K562 (cell line): Measurements from ENCODE around the gene PLCL1. TPM values are rescaled to one million over a fixed set of nuclear protein-coding genes. Genes with fewer than 3 reads are reported as not detected.

Source experiments
- PTBP1 ChIP-seq: fragments of 200-400 bp; formaldehyde crosslinking; IDR thresholded peaks from 2 replicates; pipeline ENCODE4 v1.6.1; 2017; ENCODE audit warnings: low read depth, low read length
- SNIP1 ChIP-seq: fragments of 450-650 bp; IDR thresholded peaks from 2 replicates; pipeline ENCODE4 v1.7.1; 2017; ENCODE audit warnings: low read depth, mild to moderate bottlenecking
- SRF ChIP-seq, 2 experiments: fragments of 250-450, 450-650 bp in 1 of 2; sonication (Bioruptor Pico) in 1 of 2; sonication (generic) in 1 of 2; formaldehyde crosslinking; IDR thresholded peaks; 2 replicates each; pipeline versions ENCODE4 v1.5.0 to v1.5.1; 2020 to 2022; ENCODE audit warnings: mild to moderate bottlenecking in 1 of 2, missing genetic modification reagents in 1 of 2
- polyA plus RNA-seq, 8 experiments: library from polyadenylated mRNA; depleted of rRNA in 4 of 8; stranded (reverse) in 5 of 8; unstranded in 3 of 8; fragments of >200 nt; fragmentation: Nextera tagmentation in 2 of 8; fragmentation: Illumina TruSeq in 1 of 8; extraction: Ambion mirVana in 2 of 8; extraction: Trizol in 1 of 8; gene quantifications; 2 replicates each; pipeline versions ENCODE4 v1.2.1 to v1.2.3, GENCODE V29; 2011 to 2014; ENCODE audit warnings: inconsistent platforms in 1 of 8, missing spikeins in 1 of 8
- total RNA-seq, 7 experiments: library from RNA; depleted of rRNA in 6 of 7; stranded (reverse); fragments of >200 nt in 6 of 7; fragmentation: Illumina TruSeq in 2 of 7; extraction: Trizol in 2 of 7; gene quantifications; 2 replicates each; pipeline versions ENCODE4 v1.2.1 to v1.2.3, GENCODE V29; 2011 to 2021; ENCODE audit warnings: low replicate concordance in 1 of 7
- TF ChIP-seq, protein P1 (sequence below): sonication (generic); formaldehyde crosslinking; IDR thresholded peaks from 2 replicates; pipeline ENCODE4 v1.8.0; 2023; ENCODE audit warnings: mild to moderate bottlenecking, missing genetic modification reagents
- TF ChIP-seq, protein P2 (sequence below): fragments of 200-600 bp; sonication (generic); IDR thresholded peaks from one replicate; pipeline ENCODE4 v1.6.1; 2012; ENCODE audit warnings: mild to moderate bottlenecking, low read depth, low read length, inconsistent platforms
- TF ChIP-seq, protein P3 (sequence below): sonication (generic); formaldehyde crosslinking; IDR thresholded peaks from 2 replicates; pipeline ENCODE4 v1.8.0; 2023; ENCODE audit warnings: missing genetic modification reagents, mild to moderate bottlenecking, borderline replicate concordance
- TF ChIP-seq, protein P4 (sequence below): fragments of 450-650 bp; IDR thresholded peaks from 2 replicates; pipeline ENCODE4 v1.7.0; 2016; ENCODE audit warnings: borderline replicate concordance

The PLCL1 gene
- total and polyA plus RNA-seq, 9 of the 15 experiments (the other 6 are each of a cell fraction or from before 2014, with no cell fraction given): 2.0 to 17.7 (median 8.6) TPM

DNA sequence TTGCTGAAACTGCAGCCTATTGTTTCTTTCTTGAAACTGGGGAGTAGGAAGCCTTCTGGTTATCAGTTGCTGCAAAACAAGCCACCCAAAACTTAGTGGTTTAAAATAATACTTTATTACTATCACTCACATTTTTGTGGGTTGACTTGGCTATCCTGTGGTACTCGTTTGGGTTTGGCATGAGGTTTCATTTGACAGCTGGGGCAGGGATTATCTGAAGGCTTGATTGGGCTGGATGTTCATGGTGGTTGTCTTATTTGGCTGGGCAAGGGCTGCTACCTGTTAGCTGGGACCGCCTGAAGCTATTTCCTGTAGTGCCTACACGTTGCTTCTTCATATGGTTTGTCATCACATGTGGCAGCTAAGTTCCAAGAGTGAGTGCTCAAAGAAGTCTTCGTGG, 122.3 kb downstream of the PLCL1 start (continued):
- TF ChIP-seq, protein P1, sequence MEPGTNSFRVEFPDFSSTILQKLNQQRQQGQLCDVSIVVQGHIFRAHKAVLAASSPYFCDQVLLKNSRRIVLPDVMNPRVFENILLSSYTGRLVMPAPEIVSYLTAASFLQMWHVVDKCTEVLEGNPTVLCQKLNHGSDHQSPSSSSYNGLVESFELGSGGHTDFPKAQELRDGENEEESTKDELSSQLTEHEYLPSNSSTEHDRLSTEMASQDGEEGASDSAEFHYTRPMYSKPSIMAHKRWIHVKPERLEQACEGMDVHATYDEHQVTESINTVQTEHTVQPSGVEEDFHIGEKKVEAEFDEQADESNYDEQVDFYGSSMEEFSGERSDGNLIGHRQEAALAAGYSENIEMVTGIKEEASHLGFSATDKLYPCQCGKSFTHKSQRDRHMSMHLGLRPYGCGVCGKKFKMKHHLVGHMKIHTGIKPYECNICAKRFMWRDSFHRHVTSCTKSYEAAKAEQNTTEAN (CRISPR knock-in tag): no peak
- TF ChIP-seq, protein P2, sequence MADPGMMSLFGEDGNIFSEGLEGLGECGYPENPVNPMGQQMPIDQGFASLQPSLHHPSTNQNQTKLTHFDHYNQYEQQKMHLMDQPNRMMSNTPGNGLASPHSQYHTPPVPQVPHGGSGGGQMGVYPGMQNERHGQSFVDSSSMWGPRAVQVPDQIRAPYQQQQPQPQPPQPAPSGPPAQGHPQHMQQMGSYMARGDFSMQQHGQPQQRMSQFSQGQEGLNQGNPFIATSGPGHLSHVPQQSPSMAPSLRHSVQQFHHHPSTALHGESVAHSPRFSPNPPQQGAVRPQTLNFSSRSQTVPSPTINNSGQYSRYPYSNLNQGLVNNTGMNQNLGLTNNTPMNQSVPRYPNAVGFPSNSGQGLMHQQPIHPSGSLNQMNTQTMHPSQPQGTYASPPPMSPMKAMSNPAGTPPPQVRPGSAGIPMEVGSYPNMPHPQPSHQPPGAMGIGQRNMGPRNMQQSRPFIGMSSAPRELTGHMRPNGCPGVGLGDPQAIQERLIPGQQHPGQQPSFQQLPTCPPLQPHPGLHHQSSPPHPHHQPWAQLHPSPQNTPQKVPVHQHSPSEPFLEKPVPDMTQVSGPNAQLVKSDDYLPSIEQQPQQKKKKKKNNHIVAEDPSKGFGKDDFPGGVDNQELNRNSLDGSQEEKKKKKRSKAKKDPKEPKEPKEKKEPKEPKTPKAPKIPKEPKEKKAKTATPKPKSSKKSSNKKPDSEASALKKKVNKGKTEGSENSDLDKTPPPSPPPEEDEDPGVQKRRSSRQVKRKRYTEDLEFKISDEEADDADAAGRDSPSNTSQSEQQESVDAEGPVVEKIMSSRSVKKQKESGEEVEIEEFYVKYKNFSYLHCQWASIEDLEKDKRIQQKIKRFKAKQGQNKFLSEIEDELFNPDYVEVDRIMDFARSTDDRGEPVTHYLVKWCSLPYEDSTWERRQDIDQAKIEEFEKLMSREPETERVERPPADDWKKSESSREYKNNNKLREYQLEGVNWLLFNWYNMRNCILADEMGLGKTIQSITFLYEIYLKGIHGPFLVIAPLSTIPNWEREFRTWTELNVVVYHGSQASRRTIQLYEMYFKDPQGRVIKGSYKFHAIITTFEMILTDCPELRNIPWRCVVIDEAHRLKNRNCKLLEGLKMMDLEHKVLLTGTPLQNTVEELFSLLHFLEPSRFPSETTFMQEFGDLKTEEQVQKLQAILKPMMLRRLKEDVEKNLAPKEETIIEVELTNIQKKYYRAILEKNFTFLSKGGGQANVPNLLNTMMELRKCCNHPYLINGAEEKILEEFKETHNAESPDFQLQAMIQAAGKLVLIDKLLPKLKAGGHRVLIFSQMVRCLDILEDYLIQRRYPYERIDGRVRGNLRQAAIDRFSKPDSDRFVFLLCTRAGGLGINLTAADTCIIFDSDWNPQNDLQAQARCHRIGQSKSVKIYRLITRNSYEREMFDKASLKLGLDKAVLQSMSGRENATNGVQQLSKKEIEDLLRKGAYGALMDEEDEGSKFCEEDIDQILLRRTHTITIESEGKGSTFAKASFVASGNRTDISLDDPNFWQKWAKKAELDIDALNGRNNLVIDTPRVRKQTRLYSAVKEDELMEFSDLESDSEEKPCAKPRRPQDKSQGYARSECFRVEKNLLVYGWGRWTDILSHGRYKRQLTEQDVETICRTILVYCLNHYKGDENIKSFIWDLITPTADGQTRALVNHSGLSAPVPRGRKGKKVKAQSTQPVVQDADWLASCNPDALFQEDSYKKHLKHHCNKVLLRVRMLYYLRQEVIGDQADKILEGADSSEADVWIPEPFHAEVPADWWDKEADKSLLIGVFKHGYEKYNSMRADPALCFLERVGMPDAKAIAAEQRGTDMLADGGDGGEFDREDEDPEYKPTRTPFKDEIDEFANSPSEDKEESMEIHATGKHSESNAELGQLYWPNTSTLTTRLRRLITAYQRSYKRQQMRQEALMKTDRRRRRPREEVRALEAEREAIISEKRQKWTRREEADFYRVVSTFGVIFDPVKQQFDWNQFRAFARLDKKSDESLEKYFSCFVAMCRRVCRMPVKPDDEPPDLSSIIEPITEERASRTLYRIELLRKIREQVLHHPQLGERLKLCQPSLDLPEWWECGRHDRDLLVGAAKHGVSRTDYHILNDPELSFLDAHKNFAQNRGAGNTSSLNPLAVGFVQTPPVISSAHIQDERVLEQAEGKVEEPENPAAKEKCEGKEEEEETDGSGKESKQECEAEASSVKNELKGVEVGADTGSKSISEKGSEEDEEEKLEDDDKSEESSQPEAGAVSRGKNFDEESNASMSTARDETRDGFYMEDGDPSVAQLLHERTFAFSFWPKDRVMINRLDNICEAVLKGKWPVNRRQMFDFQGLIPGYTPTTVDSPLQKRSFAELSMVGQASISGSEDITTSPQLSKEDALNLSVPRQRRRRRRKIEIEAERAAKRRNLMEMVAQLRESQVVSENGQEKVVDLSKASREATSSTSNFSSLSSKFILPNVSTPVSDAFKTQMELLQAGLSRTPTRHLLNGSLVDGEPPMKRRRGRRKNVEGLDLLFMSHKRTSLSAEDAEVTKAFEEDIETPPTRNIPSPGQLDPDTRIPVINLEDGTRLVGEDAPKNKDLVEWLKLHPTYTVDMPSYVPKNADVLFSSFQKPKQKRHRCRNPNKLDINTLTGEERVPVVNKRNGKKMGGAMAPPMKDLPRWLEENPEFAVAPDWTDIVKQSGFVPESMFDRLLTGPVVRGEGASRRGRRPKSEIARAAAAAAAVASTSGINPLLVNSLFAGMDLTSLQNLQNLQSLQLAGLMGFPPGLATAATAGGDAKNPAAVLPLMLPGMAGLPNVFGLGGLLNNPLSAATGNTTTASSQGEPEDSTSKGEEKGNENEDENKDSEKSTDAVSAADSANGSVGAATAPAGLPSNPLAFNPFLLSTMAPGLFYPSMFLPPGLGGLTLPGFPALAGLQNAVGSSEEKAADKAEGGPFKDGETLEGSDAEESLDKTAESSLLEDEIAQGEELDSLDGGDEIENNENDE: no peak
- TF ChIP-seq SNIP1: no peak
- TF ChIP-seq, protein P3, sequence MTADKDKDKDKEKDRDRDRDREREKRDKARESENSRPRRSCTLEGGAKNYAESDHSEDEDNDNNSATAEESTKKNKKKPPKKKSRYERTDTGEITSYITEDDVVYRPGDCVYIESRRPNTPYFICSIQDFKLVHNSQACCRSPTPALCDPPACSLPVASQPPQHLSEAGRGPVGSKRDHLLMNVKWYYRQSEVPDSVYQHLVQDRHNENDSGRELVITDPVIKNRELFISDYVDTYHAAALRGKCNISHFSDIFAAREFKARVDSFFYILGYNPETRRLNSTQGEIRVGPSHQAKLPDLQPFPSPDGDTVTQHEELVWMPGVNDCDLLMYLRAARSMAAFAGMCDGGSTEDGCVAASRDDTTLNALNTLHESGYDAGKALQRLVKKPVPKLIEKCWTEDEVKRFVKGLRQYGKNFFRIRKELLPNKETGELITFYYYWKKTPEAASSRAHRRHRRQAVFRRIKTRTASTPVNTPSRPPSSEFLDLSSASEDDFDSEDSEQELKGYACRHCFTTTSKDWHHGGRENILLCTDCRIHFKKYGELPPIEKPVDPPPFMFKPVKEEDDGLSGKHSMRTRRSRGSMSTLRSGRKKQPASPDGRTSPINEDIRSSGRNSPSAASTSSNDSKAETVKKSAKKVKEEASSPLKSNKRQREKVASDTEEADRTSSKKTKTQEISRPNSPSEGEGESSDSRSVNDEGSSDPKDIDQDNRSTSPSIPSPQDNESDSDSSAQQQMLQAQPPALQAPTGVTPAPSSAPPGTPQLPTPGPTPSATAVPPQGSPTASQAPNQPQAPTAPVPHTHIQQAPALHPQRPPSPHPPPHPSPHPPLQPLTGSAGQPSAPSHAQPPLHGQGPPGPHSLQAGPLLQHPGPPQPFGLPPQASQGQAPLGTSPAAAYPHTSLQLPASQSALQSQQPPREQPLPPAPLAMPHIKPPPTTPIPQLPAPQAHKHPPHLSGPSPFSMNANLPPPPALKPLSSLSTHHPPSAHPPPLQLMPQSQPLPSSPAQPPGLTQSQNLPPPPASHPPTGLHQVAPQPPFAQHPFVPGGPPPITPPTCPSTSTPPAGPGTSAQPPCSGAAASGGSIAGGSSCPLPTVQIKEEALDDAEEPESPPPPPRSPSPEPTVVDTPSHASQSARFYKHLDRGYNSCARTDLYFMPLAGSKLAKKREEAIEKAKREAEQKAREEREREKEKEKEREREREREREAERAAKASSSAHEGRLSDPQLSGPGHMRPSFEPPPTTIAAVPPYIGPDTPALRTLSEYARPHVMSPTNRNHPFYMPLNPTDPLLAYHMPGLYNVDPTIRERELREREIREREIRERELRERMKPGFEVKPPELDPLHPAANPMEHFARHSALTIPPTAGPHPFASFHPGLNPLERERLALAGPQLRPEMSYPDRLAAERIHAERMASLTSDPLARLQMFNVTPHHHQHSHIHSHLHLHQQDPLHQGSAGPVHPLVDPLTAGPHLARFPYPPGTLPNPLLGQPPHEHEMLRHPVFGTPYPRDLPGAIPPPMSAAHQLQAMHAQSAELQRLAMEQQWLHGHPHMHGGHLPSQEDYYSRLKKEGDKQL (CRISPR knock-in tag): no peak
- TF ChIP-seq, protein P4, sequence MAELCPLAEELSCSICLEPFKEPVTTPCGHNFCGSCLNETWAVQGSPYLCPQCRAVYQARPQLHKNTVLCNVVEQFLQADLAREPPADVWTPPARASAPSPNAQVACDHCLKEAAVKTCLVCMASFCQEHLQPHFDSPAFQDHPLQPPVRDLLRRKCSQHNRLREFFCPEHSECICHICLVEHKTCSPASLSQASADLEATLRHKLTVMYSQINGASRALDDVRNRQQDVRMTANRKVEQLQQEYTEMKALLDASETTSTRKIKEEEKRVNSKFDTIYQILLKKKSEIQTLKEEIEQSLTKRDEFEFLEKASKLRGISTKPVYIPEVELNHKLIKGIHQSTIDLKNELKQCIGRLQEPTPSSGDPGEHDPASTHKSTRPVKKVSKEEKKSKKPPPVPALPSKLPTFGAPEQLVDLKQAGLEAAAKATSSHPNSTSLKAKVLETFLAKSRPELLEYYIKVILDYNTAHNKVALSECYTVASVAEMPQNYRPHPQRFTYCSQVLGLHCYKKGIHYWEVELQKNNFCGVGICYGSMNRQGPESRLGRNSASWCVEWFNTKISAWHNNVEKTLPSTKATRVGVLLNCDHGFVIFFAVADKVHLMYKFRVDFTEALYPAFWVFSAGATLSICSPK: no peak
- no peak for TF ChIP-seq SRF (CRISPR knock-in tag; IDR thresholded peaks at IDR 0.05)
- TF ChIP-seq PTBP1: no peak
